Endodermal cell (in vitro differentiated cells): ENCODE data around the gene IRF2BP2. TPM values are rescaled to one million over a fixed set of nuclear protein-coding genes. Genes with fewer than 3 reads are reported as not detected.

ENCODE experiments used
- DNase-seq: peaks from one replicate; pipeline ENCODE4 v3.0.0-alpha.2; 2017
- H3K27ac ChIP-seq: 2 replicates; pipeline ENCODE4 v1.5.1; 2013; ENCODE audit warnings: mild to moderate bottlenecking, low read depth, low read length, moderate library complexity
- H3K27me3 ChIP-seq: 2 replicates; pipeline ENCODE4 v1.6.1; 2013; ENCODE audit warnings: mild to moderate bottlenecking, low read length, moderate library complexity; ENCODE audit not compliant: insufficient read depth, control insufficient read depth, poor library complexity, severe bottlenecking
- H3K36me3 ChIP-seq: 2 replicates; pipeline ENCODE4 v1.7.0; 2013; ENCODE audit warnings: mild to moderate bottlenecking, low read length, moderate library complexity; ENCODE audit not compliant: control insufficient read depth, insufficient read depth
- H3K4me1 ChIP-seq: one replicate; pipeline ENCODE4 v1.7.0; 2013; ENCODE audit warnings: low read length; ENCODE audit not compliant: control insufficient read depth, insufficient read depth
- H3K4me3 ChIP-seq: 2 replicates; pipeline ENCODE4 v1.5.1; 2013; ENCODE audit warnings: mild to moderate bottlenecking, low read length, moderate library complexity
- H3K9ac ChIP-seq: 2 replicates; pipeline ENCODE4 v1.6.1; 2013; ENCODE audit warnings: mild to moderate bottlenecking, low read length, moderate library complexity; ENCODE audit not compliant: poor library complexity, severe bottlenecking; ENCODE audit errors: extremely low read depth
- H3K9me3 ChIP-seq: 2 replicates; pipeline ENCODE4 v1.6.1; 2013; ENCODE audit warnings: mild to moderate bottlenecking, low read length, moderate library complexity; ENCODE audit not compliant: control insufficient read depth
- H3K27ac Mint-ChIP-seq: 2 replicates; pipeline ENCODE4 v1.8.0; 2020; ENCODE audit warnings: mixed read lengths
- H3K27me3 Mint-ChIP-seq: 2 replicates; pipeline ENCODE4 v1.8.0; 2021; ENCODE audit warnings: mild to moderate bottlenecking, mixed read lengths; ENCODE audit not compliant: insufficient read depth
- H3K36me3 Mint-ChIP-seq: 2 replicates; pipeline ENCODE4 v1.8.0; 2020; ENCODE audit warnings: low read depth, mixed read lengths
- H3K4me1 Mint-ChIP-seq: 2 replicates; pipeline ENCODE4 v1.8.0; 2020; ENCODE audit warnings: mixed read lengths
- H3K4me3 Mint-ChIP-seq: 2 replicates; pipeline ENCODE4 v1.8.0; 2020; ENCODE audit warnings: mild to moderate bottlenecking, moderate library complexity, mixed read lengths
- H3K9me3 Mint-ChIP-seq: 2 replicates; pipeline ENCODE4 v1.8.0; 2020; ENCODE audit warnings: mild to moderate bottlenecking, mixed read lengths
- WGBS, 2 experiments: methylation state at CpG; one replicate each; pipeline versions ENCODE4 v1.1.5 to v1.1.7; 2013; ENCODE audit warnings: missing lambda C conversion rate in 2 of 2, mixed read lengths in 1 of 2; ENCODE audit not compliant: insufficient coverage in 1 of 2, insufficient read length in 1 of 2; 5-methylcytosine and 5-hydroxymethylcytosine counted together
- total RNA-seq, 2 donors: library from RNA; stranded (reverse); fragmentation: NEBNext Ultra II Directional in 1 of 2; extraction: Animal tissue kit (Norgen Biotek cat#: 25700) in 1 of 2; gene quantifications; 2 replicates in 1 of 2; 3 replicates in 1 of 2; pipeline ENCODE4 v1.2.1, GENCODE V29; 2021
- TF ChIP-seq, protein P1 (sequence below): fragments of 200-600 bp; sonication (generic); conservative IDR thresholded peaks from 2 replicates; pipeline ENCODE4 v1.5.0; 2021; ENCODE audit warnings: antibody characterized with exemption, mild to moderate bottlenecking

IRF2BP2 gene
- total RNA-seq, 2 donors from 2014 or later = 41.6 to 45.7 TPM

DNA sequence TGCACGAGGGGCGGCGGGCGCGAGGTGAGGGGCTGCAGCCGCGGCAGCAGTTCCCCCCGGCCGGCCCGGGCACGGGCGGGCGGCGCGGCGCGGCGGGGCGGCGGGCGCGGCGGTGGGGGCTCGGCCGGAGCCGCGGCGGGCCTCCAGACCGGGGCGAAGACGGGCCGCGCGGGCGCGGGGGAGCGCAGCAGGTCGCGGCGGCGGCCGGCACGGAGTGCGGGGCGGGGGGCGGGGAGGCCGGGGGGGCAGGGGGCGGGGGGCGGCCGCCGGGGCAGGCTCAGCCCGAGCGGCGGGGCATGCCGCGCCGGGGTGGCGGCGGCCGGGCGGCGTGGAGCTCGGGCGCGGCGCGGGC lies 311 bp downstream of the IRF2BP2 start:
- peaks cover 60% of the 10 kb centered on the region for H3K4me1 Mint-ChIP-seq
- H3K4me3 Mint-ChIP-seq = peak overlapping the region; percentile 88
- no peak overlapping the region for H3K4me3 ChIP-seq
- H3K9me3 Mint-ChIP-seq = no peaks in the 10 kb centered on the region
- H3K27ac Mint-ChIP-seq = no peak overlapping the region
- WGBS, 2 experiments = 0% methylated on average over 4 to 67 of the region's 67 CpGs
- no peaks in the 10 kb centered on the region for H3K27me3 ChIP-seq
- H3K9ac ChIP-seq = no peak overlapping the region
- TF ChIP-seq, protein P1, sequence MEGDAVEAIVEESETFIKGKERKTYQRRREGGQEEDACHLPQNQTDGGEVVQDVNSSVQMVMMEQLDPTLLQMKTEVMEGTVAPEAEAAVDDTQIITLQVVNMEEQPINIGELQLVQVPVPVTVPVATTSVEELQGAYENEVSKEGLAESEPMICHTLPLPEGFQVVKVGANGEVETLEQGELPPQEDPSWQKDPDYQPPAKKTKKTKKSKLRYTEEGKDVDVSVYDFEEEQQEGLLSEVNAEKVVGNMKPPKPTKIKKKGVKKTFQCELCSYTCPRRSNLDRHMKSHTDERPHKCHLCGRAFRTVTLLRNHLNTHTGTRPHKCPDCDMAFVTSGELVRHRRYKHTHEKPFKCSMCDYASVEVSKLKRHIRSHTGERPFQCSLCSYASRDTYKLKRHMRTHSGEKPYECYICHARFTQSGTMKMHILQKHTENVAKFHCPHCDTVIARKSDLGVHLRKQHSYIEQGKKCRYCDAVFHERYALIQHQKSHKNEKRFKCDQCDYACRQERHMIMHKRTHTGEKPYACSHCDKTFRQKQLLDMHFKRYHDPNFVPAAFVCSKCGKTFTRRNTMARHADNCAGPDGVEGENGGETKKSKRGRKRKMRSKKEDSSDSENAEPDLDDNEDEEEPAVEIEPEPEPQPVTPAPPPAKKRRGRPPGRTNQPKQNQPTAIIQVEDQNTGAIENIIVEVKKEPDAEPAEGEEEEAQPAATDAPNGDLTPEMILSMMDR = no peak
- H3K4me1 ChIP-seq = peaks cover 10% of the 10 kb centered on the region
- peaks cover 27% of the 10 kb centered on the region for H3K36me3 Mint-ChIP-seq
- H3K27me3 Mint-ChIP-seq = no peaks in the 10 kb centered on the region
- no peaks in the 10 kb centered on the region for H3K9me3 ChIP-seq
- no peak overlapping the region for H3K27ac ChIP-seq
- DNase-seq = no peak
- peaks cover 34% of the 10 kb centered on the region for H3K36me3 ChIP-seq

DNA sequence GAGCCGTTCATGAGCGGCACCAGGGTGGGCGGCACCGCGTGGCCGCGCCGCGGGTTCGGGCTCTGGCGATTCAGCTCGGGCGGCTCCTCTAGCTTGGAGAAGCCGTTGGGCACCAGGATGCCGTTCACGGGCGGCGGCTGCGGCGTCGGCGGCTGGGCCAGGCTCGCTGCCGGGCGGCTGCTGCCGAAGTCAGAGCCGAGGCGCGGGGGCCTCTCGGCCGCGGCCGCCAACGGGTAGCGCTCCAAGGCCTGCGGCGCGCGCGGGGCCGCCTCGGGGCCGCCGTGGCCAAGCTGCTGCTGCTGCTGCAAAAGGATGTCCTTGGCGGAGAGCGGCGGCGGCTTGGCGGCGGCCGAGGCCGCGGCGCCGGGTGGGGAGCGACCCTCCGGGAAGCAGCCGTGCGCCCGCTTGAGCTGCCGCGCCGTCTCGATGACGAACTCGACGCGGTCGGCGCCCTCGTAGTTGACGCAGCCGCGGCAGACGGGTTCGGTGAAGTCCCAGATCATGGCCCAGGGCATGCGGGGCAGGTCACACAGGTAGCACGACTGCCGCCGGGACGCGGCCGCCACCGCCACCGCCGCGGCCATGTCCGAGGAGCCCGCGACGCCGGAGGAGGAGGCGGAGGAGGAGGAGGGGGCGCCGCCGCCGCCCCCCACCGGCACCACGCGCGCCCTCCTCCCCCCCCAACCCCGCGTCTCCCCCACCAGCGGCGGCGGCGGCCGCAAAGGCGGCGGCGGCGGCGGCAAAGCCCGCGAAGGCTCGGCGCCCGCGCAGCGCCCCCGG lies 877 bp downstream of the IRF2BP2 start:
- Histone ChIP-seq H3K27ac (peak overlapping the region; percentile 27), H3K4me3 (peak overlapping the region; percentile 92), H3K9ac (peak overlapping the region; percentile 72), H3K9me3 (no peaks in the 10 kb centered on the region), H3K36me3 (peaks cover 38% of the 10 kb centered on the region), H3K4me1 (peaks cover 10% of the 10 kb centered on the region), H3K27me3 (no peaks in the 10 kb centered on the region)
- Mint-ChIP-seq H3K4me1 (peaks cover 61% of the 10 kb centered on the region), H3K36me3 (peaks cover 27% of the 10 kb centered on the region), H3K27ac (no peak overlapping the region), H3K4me3 (peak overlapping the region; percentile 88), H3K9me3 (no peaks in the 10 kb centered on the region), H3K27me3 (no peaks in the 10 kb centered on the region)
- 0 to 1% methylated on average over 26 to 110 of the region's 121 CpGs for WGBS, 2 experiments
- DNase-seq = peak; percentile 73
- TF ChIP-seq, protein P1 = no peak

DNA sequence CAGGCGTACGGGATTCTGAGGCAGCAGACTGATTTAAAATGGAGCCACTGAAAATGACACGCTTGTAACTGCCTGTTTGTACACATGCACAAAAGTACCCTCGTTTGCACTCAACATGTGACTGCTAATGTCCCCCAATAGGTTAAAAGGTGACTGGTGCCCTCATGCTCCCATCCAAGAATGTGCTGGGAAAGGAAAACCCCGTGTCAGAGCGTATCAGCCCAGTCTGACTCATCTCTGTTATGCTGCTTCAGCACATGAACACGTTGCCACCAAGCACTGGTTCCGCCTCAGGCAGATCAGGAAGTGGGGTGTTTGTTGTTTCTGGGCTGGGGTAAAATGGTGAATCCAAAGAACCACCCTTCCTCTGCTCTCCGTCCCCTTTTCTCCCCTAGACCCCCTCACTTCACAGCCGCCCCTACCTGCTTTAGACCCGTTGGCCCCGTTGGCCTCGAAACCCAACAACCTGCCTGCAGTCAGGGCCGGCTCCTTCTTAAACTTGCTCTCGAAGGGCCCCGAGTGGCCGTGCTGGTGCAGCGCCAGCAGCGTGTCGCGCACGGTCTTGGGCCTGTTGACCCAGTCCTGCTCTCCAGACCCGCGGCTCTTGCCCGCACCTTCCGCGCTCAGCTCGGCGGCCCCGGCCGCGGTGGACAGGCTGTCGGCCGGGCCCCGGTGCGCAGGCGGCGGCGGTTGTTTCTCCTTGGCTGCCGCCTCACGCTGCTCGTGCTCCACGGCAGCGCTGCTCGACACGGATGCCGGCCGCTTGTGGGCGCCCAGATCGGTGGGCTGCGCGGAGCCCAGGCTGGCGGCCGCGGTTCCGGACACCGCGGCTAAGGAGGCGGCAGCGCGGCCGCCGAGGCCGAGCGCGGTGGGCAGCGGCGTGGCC lies 1.7 kb downstream of the IRF2BP2 start:
- peak overlapping the region; percentile 48 for H3K27ac ChIP-seq
- TF ChIP-seq, protein P1 = peak; percentile 39
- 5 to 10% methylated on average over 14 to 68 of the region's 68 CpGs for WGBS, 2 experiments
- Mint-ChIP-seq H3K4me1 (peaks cover 61% of the 10 kb centered on the region), H3K9me3 (no peaks in the 10 kb centered on the region), H3K36me3 (peaks cover 27% of the 10 kb centered on the region), H3K4me3 (peak overlapping the region; percentile 88), H3K27me3 (no peaks in the 10 kb centered on the region), H3K27ac (peak overlapping the region; percentile 92)
- H3K9ac ChIP-seq = peak overlapping the region; percentile 72
- peaks cover 42% of the 10 kb centered on the region for H3K36me3 ChIP-seq
- peak overlapping the region; percentile 92 for H3K4me3 ChIP-seq
- peak; percentile 81 for DNase-seq
- H3K4me1 ChIP-seq = peaks cover 7% of the 10 kb centered on the region
- no peaks in the 10 kb centered on the region for H3K9me3 ChIP-seq
- no peaks in the 10 kb centered on the region for H3K27me3 ChIP-seq
